Posterior vena cava (tissue), 2 donors: Measurements from ENCODE around the gene CDKN2AIPNL. TPM values are rescaled to one million over a fixed set of nuclear protein-coding genes. Genes with fewer than 3 reads are reported as not detected.
A peak's percentile ranks its signal among the peaks of the same experiment; 100 is the strongest.

Experiments used
- DNase-seq: peaks from one replicate; pipeline ENCODE4 v3.0.0-alpha.2; 2020; ENCODE audit warnings: low spot score
- intact Hi-C, 2 donors: fragments of 100-400 bp; cut with DNase I; formaldehyde crosslinking; loops; one replicate each; pipeline versions ENCODE4 v1.14.1 to v1.14.2; 2022 to 2023
- long read RNA-seq, 2 donors: library from polyadenylated mRNA; unstranded; transcript quantifications; one replicate each; pipeline ENCODE4 v2.0.0, GENCODE V29; 2020 to 2021
- total RNA-seq, 2 donors: library from RNA; stranded (reverse); fragmentation: NEBNext Ultra II Directional; extraction: Animal tissue kit (Norgen Biotek cat#: 25700); gene quantifications; one replicate each; pipeline ENCODE4 v1.2.1, GENCODE V29; 2021
- donor health status: DM: yes; HTN: yes; CAD: no.
- donor health status: DM: yes; HTN: yes; CAD: no.

The CDKN2AIPNL gene
- total RNA-seq, result 10 to 100 TPM; 18.8 to 19.4 TPM
- long read RNA-seq, donor 1, transcript CDKN2AIPNL-202 (3 exons, 1,223 nt), result major isoform, 12 of 13 reads
- long read RNA-seq, donor 1, partial matches to known transcripts, result 1 of 13 reads
- long read RNA-seq, donor 1, other reads (novel, unspliced or antisense), result 0 of 13 reads
- long read RNA-seq, donor 2, transcript CDKN2AIPNL-202 (3 exons, 1,223 nt), result major isoform, 43 of 47 reads
- long read RNA-seq, donor 2, partial matches to known transcripts, result 0 of 47 reads
- long read RNA-seq, donor 2, other reads (novel, unspliced or antisense), result 4 of 47 reads

DNA sequence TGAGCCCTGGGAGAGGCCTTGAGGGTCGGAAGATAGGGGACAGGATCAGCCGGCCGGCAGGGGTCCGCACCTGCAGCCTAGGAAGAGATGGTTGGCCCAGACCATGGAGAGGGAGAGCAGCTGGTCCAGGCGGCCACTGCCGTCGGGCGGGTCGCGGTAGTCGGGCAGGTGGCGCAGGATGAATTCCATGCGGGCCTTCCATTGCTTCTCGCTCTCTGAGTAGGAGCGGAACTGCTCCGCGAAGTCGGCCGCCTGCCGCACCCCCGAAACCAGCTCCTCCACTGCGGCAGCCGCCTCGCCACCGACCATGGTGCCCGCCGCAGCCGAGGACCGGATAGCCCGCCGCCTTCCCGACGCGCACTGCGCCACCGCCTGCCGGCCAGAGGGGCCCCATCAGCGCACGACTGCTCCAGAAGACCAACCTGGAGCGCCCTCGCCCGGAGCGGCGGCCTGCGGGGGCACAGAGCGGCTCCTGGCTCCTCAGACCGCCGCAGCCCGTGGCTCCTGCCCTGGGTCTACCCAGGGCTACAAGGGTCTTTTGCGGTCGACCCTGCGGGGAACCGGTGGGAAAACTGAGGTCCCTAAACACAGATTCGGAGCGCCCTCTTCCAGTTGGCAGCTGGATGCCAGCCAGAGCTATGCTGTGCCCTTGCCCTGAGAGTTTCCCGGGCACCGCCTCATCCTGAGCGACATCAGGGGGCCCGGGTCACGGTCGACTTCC lies at the start of gene CDKN2AIPNL:
Gene CDKN2AIPNL (minus strand): TSS at position 336 of the 721 bp plus-strand sequence. CDS start 27 bp downstream, at position 309.
- intact Hi-C loops, result loop anchor here (5.0 to 10.0 kb wide), 5 partner anchors 56 to 171 kb away; partner anchors contain the start of gene JADE2 (in 2 of the 2)
- DNase-seq, result peak; percentile 98

- no peak for DNase-seq
- intact Hi-C loops, result loop anchor here (10.0 kb wide), 2 partner anchors 64 to 1784 kb away; partner anchors contain the start of gene JADE2 (in 1 of the 2)
Observed at GRCh38 chr5:134460551-134460950, 48.9 kb upstream of the CDKN2AIPNL start.

DNA sequence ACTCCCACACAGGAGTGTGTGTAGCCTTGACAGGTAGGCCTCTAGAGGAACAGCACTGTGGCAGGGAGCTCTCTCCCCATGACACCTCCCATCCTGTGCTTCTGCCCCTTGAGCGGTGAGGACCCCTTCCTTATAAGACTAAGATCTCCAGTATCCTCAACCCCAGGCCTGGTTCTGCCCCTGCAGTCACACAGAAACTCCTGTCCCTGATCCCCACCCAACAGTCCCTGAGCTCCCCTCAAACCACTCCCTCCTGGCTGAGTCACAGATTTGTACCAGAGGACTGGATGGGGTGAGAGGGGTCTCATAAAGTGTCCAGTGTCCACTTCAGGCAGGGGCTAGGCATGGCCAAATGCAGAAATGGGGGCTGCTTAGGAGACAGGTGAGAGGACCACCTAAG lies 47.8 kb upstream of the CDKN2AIPNL start:
- DNase-seq, result no peak
- intact Hi-C loops, result no loop called here

- intact Hi-C loops, result no loop called here
- DNase-seq, result no peak
Observed at GRCh38 chr5:134459010-134459403, 47.3 kb upstream of the CDKN2AIPNL start.

DNA sequence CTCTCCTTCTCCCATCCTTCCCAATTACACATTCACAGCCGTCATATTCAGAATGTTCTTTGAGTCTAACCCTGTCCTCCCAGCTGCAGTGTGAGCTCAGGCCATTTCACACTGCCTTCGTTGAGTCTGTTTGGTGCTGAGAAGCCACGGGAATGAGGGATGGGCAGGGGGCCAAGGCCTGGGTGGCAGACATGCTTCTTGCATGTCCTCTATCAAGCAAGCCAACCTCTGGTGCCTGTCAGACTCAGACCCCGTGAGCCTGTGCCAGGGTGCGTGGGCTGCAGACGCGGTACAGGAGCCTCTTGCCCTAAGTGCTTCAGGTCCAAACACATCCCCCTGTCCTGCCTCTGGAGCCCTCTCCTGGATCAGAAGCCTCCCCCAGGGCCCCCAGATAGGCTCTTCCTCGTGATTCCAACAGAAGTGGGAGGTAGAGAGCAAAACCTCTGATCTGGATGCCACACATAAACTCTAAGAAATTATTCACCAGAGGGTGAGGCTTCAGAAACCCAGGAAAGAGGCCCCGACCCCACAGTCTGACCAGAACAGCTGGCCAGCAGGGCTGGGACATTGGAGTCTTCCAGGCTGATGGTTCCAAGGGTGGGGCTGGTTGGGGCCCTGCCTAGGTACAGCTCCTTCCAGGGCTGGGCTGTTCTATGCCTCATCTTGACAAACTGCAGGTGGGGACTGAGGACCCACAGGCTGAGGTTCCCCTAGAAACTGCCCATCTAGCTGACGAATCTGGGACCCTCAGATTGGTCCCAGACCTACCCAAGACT lies 46.7 kb upstream of the CDKN2AIPNL start:
- peak; percentile 86 for DNase-seq

DNA sequence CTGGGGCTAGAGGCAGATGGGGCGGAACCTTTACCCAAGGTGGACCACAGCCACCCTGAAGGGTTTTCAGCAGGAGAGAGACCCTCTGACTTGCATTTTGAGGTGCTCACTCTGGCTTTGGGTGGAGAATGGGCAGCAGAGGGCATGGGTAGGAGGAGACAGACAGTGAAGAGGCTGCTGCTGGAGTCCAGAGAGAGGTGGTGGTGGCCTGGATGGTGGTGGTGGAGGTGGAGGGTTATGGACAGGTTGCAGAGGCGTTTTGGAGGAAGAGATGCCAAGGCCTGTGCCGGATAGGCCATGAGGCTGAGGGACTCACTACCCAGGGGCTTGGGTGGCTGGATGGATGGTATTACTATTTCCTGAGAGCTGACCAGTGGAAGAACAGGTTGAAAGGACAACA lies 46.1 kb upstream of the CDKN2AIPNL start:
- DNase-seq, result no peak
- intact Hi-C loops, result no loop called here

More for the DNA sequence above, 46.7 kb upstream of the CDKN2AIPNL start:
- intact Hi-C loops, result no loop called here

DNA sequence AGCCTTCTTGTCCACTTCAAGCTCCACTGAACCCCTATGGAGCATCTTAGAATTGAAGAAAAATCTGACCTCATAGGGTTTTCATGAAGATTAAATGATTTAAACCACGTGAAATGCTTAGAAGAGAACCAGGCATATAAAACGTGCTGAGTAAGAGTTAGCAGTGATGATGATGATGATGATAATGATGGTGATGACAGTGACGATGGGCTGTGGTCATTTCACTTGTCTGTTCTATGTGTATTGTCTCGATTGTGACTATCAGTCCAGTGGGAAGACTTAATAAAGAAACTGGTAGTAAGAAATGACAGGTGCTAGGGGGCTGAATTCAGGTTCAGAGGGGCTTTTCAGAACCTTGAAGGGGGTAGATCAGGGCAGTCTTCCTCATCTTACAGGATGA lies 45.1 kb upstream of the CDKN2AIPNL start:
- no peak for DNase-seq
- intact Hi-C loops, result no loop called here

DNA sequence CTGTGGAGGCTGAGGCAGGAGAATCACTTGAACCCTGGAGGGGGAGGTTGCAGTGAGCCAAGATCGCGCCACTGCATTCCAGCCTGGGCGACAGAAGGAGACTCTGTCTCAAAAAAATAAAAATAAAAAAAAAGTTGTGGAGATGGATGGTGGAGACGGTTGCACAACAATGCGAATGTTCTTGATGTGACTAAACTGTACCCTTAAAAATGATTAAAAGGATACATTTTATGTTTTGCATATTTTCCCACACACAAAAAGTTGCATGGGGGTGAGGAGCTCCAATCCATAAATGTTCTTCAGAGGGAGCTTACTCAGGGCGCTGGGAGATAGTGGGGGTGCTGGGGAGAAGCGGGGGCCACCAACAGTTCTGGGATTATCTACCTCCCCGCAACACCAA lies 43.8 kb upstream of the CDKN2AIPNL start:
- DNase-seq, result no peak
- intact Hi-C loops, result no loop called here

- intact Hi-C loops, result no loop called here
- DNase-seq, result no peak
Observed at GRCh38 chr5:134453016-134453415, 41.3 kb upstream of the CDKN2AIPNL start.

GRCh38 chr5:134451936-134452505 lies 40.3 kb upstream of the CDKN2AIPNL start:
- intact Hi-C loops, result no loop called here
- no peak for DNase-seq

GRCh38 chr5:134451225-134451935 lies 39.7 kb upstream of the CDKN2AIPNL start:
- intact Hi-C loops, result no loop called here
- no peak for DNase-seq

- intact Hi-C loops, result no loop called here
- DNase-seq, result no peak
Observed at GRCh38 chr5:134450374-134450773, 38.7 kb upstream of the CDKN2AIPNL start.

- no peak for DNase-seq
- intact Hi-C loops, result no loop called here
Observed at GRCh38 chr5:134449167-134449566, 37.5 kb upstream of the CDKN2AIPNL start.

GRCh38 chr5:134447815-134448520 lies 36.3 kb upstream of the CDKN2AIPNL start:
- intact Hi-C loops, result no loop called here
- no peak for DNase-seq

- no peak for DNase-seq
Observed at GRCh38 chr5:134446938-134447337, 35.3 kb upstream of the CDKN2AIPNL start.

GRCh38 chr5:134445856-134446818 lies 34.5 kb upstream of the CDKN2AIPNL start:
- intact Hi-C loops, result no loop called here
- DNase-seq, result no peak

More at GRCh38 chr5:134446938-134447337, 35.3 kb upstream of the CDKN2AIPNL start:
- intact Hi-C loops, result no loop called here

GRCh38 chr5:134444941-134445471 lies 33.3 kb upstream of the CDKN2AIPNL start:
- intact Hi-C loops, result no loop called here
- no peak for DNase-seq
